Erythroblast (primary cell): ENCODE measurements around the gene FMN2.

Experiments
- DNase-seq, 2 experiments: peaks; one replicate each; lab custom pipeline; 2025; lab: John Stamatoyannopoulos, UW
- GATA1 ChIP-seq: IDR thresholded peaks from 2 replicates; pipeline ENCODE4 v1.6.1; 2011; ENCODE audit warnings: low read depth, mild to moderate bottlenecking, control low read depth, low read length, moderate library complexity
- POLR2A ChIP-seq: IDR thresholded peaks from 2 replicates; pipeline ENCODE4 v1.6.1; 2011; ENCODE audit warnings: mild to moderate bottlenecking, low read length

Gene FMN2

GRCh38 chr1:240090014-240090413 is 1.7 kb upstream of the FMN2 start:
- no peak for TF ChIP-seq POLR2A
- TF ChIP-seq GATA1: no peak
- DNase-seq: no peak

- TF ChIP-seq GATA1 (no peak), POLR2A (no peak)
Observed at GRCh38 chr1:240090957-240091600, 604 bp upstream of the FMN2 start.

GRCh38 chr1:240092301-240093119 is 827 bp downstream of the FMN2 start:
- no peak for DNase-seq
- no peak for TF ChIP-seq POLR2A
- TF ChIP-seq GATA1: no peak

More at GRCh38 chr1:240090957-240091600, 604 bp upstream of the FMN2 start:
- no peak for DNase-seq

- no peak for DNase-seq
- TF ChIP-seq GATA1 (no peak), POLR2A (no peak)
Observed at GRCh38 chr1:240093120-240093961, 1.7 kb downstream of the FMN2 start.

- no peak for TF ChIP-seq POLR2A
- TF ChIP-seq GATA1: no peak
- DNase-seq: no peak
Observed at GRCh38 chr1:240094041-240094722, 2.5 kb downstream of the FMN2 start.

- no peak for DNase-seq
- TF ChIP-seq GATA1: no peak
- TF ChIP-seq POLR2A: no peak
Observed at GRCh38 chr1:240096974-240097373, 5.3 kb downstream of the FMN2 start.

- DNase-seq: no peak
- TF ChIP-seq GATA1 (no peak), POLR2A (no peak)
Observed at GRCh38 chr1:240098534-240098933, 6.9 kb downstream of the FMN2 start.

- no peak for DNase-seq
- no peak for TF ChIP-seq POLR2A
- TF ChIP-seq GATA1: no peak
Observed at GRCh38 chr1:240099329-240099728, 7.6 kb downstream of the FMN2 start.

- no peak for DNase-seq
- TF ChIP-seq POLR2A: no peak
- no peak for TF ChIP-seq GATA1
Observed at GRCh38 chr1:240099748-240100147, 8.1 kb downstream of the FMN2 start.

- DNase-seq: no peak
- TF ChIP-seq GATA1 (no peak), POLR2A (no peak)
Observed at GRCh38 chr1:240100371-240100934, 8.8 kb downstream of the FMN2 start.

- TF ChIP-seq POLR2A: no peak
- TF ChIP-seq GATA1: no peak
- no peak for DNase-seq
Observed at GRCh38 chr1:240101306-240101705, 9.6 kb downstream of the FMN2 start.

GRCh38 chr1:240101737-240102136 is 10.1 kb downstream of the FMN2 start:
- DNase-seq: no peak
- TF ChIP-seq GATA1 (no peak), POLR2A (no peak)

GRCh38 chr1:240104672-240105071 is 13.0 kb downstream of the FMN2 start:
- no peak for DNase-seq
- TF ChIP-seq GATA1 (no peak), POLR2A (no peak)
